Kidney (tissue), 14 donors: ENCODE measurements around the gene TIE1. TPM values are rescaled to one million over a fixed set of nuclear protein-coding genes. Genes with fewer than 3 reads are reported as not detected.
A peak's percentile ranks its signal among the peaks of the same experiment; 100 is the strongest.

Experiments used
- DNase-seq, 5 donors: peaks; one replicate each; pipeline ENCODE4 v3.0.0-alpha.2; 2013 to 2020
- FAIRE-seq: peaks from 2 replicates; lab custom pipeline; 2012; peaks lifted over from hg19 to GRCh38; lab: Jason Lieb, UNC
- H3K27ac ChIP-seq, 2 donors: one replicate each; pipeline ENCODE4 v1.7.0; 2013; ENCODE audit warnings: low read depth in 2 of 2, low read length in 2 of 2, inconsistent platforms in 1 of 2
- H3K27me3 ChIP-seq: one replicate; pipeline ENCODE4 v1.7.1; 2013; ENCODE audit warnings: low read length, inconsistent platforms; ENCODE audit not compliant: control insufficient read depth, insufficient read depth
- H3K36me3 ChIP-seq, 3 donors: one replicate each; pipeline versions ENCODE4 v1.7.0 to v1.7.1; 2013; ENCODE audit warnings: low read length in 3 of 3, control low read depth in 1 of 3, inconsistent platforms in 1 of 3; ENCODE audit not compliant: insufficient read depth in 3 of 3, control insufficient read depth in 2 of 3
- H3K4me1 ChIP-seq, 3 donors: one replicate each; pipeline versions ENCODE4 v1.7.0 to v1.7.1; 2013; ENCODE audit warnings: low read length in 3 of 3, inconsistent platforms in 1 of 3, low read depth in 1 of 3; ENCODE audit not compliant: control insufficient read depth in 2 of 3, insufficient read depth in 2 of 3
- H3K4me3 ChIP-seq, 3 donors: one replicate each; pipeline versions ENCODE4 v1.7.0 to v1.8.1; 2013; ENCODE audit warnings: low read length in 3 of 3, control low read depth in 1 of 3, inconsistent platforms in 1 of 3
- H3K9ac ChIP-seq, 3 donors: one replicate each; pipeline versions ENCODE4 v1.7.0 to v1.7.1; 2013; ENCODE audit warnings: low read length in 3 of 3, control low read depth in 1 of 3, inconsistent platforms in 1 of 3
- H3K9me3 ChIP-seq, 3 donors: one replicate each; pipeline versions ENCODE4 v1.7.0 to v1.7.1; 2013; ENCODE audit warnings: low read length in 3 of 3, control low read depth in 1 of 3, inconsistent platforms in 1 of 3; ENCODE audit not compliant: control insufficient read depth in 2 of 3, insufficient read depth in 1 of 3
- CTCF ChIP-seq: IDR thresholded peaks from 3 replicates; pipeline ENCODE4 v1.5.1; 2012; ENCODE audit warnings: mild to moderate bottlenecking, moderate library complexity, borderline replicate concordance; ENCODE audit not compliant: insufficient read depth; ENCODE audit errors: extremely low read depth
- intact Hi-C: fragments of 100-400 bp; cut with DNase I; formaldehyde crosslinking; loops from one replicate; pipeline ENCODE4 v1.11.1; 2022
- polyA plus RNA-seq: library from polyadenylated mRNA; stranded (reverse); fragments of 350-450 nt; fragmentation: Illumina TruSeq; extraction: RNeasy Lipid Tissue Mini Kit (QIAGEN cat#74804); gene quantifications from one replicate; pipeline ENCODE4 v1.2.3, GENCODE V29; 2014; ENCODE audit warnings: low read depth, low replicate concordance; ENCODE audit not compliant: insufficient read depth
- total RNA-seq: library from RNA; stranded (reverse); fragmentation: NEBNext Ultra II Directional; extraction: Animal tissue kit (Norgen Biotek cat#: 25700); gene quantifications from one replicate; pipeline ENCODE4 v1.2.1, GENCODE V29; 2021
- donor health status: control.
- donor health status: control.
- donor health status: control.
- donor health status: control.
- donor health status: control.
- donor health status: DM: yes; HTN: yes; CAD: no.
- donor health status: Normal renal cell carcinoma (clear cell type).

TIE1 gene
- total and polyA plus RNA-seq, 2 donors from 2014 or later: 15.0 to 46.3 TPM

DNA sequence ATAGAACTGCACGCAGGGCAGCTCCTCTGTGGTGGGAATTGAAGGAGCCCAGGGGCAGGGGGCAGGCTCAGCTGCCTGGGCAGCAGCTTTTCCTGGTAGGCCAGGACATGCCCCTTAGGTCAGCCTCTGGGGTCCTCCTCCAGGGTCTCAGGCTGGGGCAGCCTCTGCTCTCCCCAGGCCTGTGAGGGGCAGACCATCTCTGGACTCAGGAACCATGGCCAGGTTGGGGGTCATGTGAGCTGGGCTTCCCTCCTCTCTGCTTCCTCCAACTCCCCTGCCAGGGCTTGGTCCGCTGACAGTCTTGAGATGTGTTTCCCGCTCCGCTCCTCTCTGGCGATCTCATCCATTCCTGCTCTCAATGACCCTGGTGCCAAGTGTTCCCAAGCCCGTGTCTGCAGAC lies 21.1 kb upstream of the TIE1 start:
- TF ChIP-seq CTCF: no peak
- H3K36me3 ChIP-seq: no peaks in the 10 kb centered on the region
- no peaks in the 10 kb centered on the region for H3K9me3 ChIP-seq
- peak overlapping the region; percentile 20 to 69 for H3K27ac ChIP-seq
- DNase-seq: peak in 1 of 5 donors; percentile 44
- H3K4me3 ChIP-seq: no peak overlapping the region
- FAIRE-seq: no peak
- intact Hi-C loops: no loop called here
- H3K9ac ChIP-seq: no peak overlapping the region
- peaks cover 0 to 24% (median 17%) of the 10 kb centered on the region in 3 donors for H3K4me1 ChIP-seq
- no peaks in the 10 kb centered on the region for H3K27me3 ChIP-seq

DNA sequence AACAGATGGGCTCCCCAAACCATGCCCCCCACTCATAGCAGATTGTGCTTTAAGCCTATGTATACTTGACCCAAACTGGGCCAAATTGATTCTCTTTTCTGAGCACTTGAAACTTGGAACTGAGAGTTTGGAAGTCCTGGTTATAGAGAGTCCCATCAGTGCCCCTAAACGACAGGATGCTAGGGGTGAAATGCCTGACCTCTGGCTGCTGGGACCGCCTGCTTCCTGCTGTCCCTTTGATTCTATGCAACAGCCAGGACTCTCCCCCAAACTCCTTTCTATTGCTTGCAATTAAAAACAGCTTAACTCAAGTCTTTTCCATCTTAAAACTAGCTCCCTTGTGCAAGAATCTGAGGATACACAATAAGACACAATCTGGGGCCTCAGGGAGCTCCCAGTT lies 20.1 kb upstream of the TIE1 start:
- Histone ChIP-seq H3K27me3 (no peaks in the 10 kb centered on the region), H3K4me1 (peaks cover 0 to 24% (median 19%) of the 10 kb centered on the region in 3 donors), H3K9me3 (no peaks in the 10 kb centered on the region), H3K9ac (no peak overlapping the region), H3K36me3 (no peaks in the 10 kb centered on the region), H3K4me3 (no peak overlapping the region), H3K27ac (no peak overlapping the region)
- TF ChIP-seq CTCF: no peak
- intact Hi-C loops: no loop called here
- FAIRE-seq: no peak
- DNase-seq: peak in 3 of 5 donors; percentile 4 to 62 (median 36)

DNA sequence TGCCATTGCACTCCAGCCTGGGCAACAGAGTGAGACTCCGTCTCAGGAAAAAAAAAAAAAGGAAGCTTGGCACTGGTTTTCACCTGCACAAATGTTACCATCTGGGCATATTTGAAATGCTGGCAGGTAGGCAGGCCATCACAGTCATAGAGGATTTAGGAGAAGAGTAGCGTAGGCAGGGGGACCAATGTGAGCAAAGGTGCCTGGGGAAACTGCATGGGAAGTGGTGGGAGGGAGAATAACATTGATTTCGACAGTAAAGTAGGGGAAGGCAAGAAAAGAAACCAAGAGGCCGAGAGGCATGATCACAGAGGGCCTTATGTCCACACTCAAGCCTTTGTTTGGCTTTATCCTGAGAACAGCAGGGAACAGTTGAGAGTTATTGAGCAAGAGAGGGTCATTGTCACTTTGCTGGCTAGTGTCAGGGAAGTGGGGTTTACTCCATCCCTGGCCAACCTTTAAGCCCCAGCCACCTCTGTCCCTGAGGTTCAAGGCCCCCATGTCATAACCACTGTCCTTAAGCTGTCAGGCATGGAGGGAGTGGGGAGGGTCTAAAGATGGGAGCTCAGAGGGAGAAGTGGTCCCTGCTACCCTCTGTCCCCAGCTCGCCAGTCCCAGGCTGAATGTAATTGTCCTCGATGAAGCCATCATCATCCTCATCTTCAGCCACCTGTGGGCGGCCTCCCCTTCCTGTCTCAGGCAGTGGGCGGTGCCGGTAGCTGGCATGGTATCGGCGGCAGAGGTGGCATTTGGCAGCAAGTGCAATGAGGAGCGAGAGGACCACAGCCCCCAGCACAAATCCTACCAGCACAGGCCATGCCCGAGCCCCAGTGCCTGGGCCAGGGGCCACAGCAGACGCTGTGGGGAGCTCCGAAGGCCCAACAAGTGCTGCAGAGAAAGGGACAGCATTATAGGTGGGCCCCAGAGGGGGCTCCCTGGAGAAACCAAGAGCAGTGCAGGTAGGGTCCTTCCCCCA lies 18.3 kb upstream of the TIE1 start:
- H3K9me3 ChIP-seq: no peaks in the 10 kb centered on the region
- peaks cover 0 to 23% (median 17%) of the 10 kb centered on the region in 3 donors for H3K4me1 ChIP-seq
- no peak for TF ChIP-seq CTCF
- DNase-seq: peak in 2 of 5 donors; percentile 29 to 63
- FAIRE-seq: no peak
- intact Hi-C loops: no loop called here
- H3K27ac ChIP-seq: no peak overlapping the region
- H3K36me3 ChIP-seq: no peaks in the 10 kb centered on the region
- H3K9ac ChIP-seq: no peak overlapping the region
- H3K27me3 ChIP-seq: no peaks in the 10 kb centered on the region
- H3K4me3 ChIP-seq: no peak overlapping the region
